NCI-H2081 treated with DMSO at 0.1 percent for 48 hours (cell line): ENCODE data around the gene CDH13.

Experiments
- DNase-seq: peaks from one replicate; lab custom pipeline; 2025; lab: John Stamatoyannopoulos, UW

Gene CDH13

DNA sequence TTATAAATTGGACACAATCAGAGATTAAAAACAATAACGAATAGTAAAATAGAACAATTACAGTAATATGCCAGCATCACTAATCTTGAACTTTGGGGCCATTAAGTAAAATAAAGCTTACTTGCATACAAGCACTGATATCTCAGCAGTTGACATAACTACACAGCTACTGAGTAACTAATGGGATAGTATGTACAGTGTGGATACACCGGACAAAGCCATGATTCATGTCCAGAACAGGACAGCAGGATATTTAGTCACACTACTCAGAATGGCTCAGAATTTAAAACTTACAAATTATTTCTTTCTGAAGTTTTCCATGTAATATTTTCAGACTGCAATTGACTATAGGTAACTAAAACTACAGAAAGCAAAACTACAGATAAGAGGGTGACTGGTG lies 427.5 kb downstream of the CDH13 start:
- no peak for DNase-seq

DNA sequence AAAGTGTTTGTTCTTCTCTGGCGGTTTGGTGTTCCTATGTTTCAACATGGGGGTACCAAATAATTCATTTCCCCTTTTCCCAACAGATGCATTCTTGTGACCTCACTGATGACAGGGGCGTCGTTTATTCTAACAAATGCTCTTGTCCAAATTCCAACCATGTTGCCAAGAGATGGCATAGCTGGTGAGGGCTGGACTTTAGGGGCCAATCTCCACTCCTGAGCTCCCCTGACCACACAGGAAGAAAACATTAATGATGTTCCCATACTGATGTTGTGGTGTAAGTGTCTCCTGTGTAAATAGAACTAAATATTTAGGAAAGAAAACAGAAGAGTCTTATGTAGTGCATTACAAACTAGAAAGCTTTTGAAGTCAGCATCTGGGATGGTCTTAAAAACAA lies 431.6 kb downstream of the CDH13 start:
- DNase-seq: no peak

DNA sequence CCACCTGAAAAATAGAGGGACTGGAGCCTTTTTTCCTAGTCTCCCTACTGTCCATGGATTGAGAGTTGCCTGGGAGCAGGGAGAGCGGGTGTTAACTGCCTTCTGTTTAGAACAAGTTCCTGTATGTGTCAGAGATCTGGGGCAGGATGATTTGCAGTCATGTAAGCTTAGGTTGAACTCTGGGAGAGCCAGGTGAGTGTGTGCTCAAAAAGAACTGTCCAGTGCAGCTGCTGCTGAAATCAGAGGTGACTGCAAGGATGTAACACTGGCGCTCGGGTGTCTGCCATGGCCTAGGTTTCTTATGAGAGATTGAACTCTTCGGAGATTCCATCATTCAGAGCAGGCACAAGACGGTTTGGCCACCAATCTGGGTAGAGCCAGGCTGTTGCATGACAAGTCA lies 432.5 kb downstream of the CDH13 start:
- no peak for DNase-seq

DNA sequence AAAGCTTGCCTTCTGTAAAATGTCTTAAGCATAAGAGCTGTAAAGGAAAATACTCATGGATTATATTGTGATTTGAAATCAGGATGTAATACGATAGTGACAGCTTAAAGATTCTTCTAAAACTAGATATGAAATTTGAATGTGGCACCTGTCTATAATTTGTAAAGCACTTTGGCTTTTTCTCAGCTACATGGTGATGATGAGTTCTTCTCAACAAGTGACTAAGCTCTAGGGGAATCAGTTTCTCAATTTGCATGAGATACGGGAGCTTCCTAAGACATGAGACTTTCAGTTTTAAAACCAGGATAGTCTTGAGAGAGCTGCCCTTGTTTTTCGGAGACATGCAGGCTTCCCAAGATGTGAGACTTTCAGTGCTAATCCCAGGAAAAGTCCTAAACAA lies 439.2 kb downstream of the CDH13 start:
- DNase-seq: no peak

DNA sequence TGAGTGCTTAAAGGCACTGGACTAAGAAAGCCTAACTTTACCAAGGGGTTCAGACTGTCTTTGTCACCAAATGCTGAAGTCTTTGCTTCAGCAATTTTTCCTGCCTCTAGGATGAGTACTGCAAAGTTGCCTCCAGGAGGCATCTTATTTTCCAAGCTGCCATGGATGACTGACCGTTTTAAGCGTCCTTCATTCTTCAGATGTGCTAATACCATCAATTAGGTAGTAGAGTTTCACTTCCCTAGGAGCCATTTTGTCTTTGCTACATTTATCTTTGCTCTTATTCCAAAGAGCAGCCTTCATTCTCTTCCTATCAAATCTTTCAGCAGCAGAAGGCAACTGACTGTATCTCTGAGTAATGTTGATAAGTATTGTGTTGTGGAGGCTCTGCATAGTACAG lies 440.1 kb downstream of the CDH13 start:
- no peak for DNase-seq

DNA sequence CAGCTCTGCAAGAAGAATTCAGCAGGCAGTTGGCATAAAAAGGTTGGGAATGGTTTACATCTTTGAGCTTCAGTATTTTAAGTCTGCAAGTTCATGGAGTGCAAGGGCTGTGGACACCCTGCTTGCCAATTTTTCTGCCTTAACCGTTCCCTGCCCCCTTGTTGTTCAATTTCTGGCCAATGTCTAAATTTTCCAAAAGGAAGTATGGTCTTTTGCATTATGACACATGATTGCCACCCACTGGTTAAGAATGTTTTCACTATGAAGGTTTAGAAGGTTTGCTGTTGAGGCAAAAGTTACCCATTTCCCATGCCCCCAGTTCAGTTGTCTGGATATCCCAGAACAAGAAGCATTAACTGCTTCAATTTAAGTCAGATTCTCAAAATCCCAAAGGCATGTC lies 441.9 kb downstream of the CDH13 start:
- no peak for DNase-seq

DNA sequence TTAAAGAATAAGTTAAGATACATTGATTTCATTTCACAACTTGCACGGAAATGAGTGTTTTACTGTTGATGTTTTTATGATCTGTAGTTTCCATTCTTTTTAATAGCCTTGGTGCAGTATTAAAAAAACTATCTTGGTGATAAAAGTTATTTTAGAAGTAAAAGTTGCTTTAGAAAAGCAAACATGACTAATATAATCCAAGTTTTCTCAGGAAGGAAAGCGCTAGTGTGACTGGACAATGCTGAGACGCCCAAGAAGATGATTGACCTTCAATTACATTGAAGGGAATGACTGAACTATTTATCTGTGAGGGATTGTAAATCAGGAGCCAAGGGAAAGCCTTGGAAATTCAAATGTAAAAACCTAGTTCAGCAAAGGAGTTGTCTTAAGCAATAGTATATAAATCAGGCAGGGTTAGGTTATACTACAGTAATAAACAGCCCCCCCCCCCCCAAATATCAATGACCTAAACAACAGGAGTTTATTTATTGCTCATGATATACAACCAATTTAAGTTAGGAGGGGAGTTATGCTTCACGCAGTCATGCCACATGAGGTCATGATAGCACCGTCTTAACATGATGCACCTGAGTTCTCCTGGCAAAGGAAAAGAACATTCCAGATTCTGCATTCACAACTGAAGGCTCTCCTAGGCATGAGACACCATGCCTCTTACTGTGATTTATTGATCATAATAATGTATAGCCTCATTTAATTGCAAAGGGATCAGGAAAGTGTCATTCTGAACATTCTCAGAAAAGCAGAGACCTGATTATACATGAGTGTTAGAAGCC lies 443.8 kb downstream of the CDH13 start:
- DNase-seq: no peak

DNA sequence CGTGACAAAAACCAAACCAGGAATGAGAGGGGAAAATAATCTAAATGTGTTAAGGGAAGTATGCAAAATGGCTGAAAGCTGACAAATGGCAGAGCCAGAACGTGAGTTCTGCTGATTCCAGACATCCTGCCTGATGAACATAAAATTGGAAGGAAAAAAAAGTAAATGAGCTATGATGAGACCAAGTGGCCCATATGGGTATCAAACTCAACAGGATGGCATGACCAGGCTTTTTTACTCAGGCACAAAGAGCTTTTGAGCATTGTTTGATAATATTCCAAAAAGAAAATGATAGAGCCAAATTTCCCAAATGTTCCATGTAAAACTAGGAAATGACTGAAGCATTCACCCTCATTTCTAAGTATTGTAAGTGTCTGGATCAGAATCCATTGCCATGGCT lies 449.2 kb downstream of the CDH13 start:
- DNase-seq: no peak

DNA sequence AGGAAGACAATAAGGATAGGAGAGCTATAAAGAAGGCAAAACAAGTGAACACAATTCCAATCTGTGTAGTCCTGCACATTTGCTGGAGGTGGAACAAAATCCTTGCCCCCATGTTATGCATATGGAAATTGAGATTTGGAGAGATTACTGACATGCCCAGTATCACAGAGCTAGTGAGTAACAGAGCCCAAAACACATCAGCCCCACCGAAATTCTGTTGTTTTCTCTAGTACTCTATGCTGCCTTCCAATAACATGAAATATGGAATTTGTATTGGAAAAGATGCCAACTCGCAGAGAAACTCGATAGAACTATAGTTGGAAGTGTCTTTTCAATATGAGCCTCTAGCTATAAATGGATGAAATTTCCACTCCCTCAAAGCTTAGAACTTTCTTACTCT lies 456.6 kb downstream of the CDH13 start:
- DNase-seq: no peak

DNA sequence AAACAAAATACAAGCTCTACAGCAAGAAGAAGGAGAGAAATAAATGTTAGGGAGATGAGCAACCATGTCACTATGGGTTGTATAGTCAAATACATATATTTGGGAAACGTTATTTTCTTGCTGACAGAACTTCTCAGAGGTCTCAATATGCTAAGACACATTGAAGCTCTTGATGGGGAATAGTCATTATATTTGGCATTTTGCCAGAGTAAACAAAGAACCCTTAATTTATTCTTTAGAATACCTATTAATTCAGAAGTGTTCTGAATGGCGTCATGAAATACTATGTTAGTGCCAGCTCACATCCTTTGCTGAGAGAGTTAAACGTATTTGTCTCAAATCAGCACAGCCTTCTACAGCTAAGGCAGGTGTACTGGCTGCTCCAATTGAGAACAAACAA lies 458.9 kb downstream of the CDH13 start:
- DNase-seq: no peak

DNA sequence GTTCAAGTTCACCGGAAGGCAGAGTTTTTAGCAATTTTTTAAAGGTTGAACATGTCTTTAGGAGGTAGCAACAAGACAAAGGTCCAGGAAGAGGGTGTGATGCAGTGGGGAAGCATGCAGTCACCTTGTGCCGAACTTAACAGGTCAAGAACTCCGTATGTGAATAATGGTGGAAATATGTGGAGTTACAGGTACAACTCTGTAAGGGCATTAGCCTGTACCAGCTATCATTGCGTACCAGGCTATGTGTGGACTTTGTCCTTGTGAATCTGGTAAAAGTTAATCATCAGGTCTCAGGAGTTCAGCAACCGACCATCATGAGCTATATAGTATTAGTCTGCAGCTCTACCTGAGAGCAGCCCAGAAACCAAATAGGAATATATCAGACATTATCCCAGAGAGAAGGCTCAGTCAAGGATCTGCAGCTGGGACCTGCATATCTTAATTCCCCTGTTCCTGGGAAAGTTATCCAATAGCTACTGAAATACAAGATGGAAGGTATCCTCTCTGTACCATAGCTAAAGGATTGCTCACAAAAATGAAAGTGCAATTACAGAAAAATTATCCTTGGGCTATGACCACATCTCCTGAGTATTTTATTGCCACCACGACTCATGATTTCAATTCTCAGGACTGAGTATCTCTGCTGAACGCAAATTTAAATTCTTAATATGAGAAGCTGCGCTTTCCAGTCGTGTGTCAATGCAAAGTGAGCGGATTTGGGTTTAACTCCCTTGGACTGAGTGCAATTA lies 469.3 kb downstream of the CDH13 start:
- DNase-seq: no peak

DNA sequence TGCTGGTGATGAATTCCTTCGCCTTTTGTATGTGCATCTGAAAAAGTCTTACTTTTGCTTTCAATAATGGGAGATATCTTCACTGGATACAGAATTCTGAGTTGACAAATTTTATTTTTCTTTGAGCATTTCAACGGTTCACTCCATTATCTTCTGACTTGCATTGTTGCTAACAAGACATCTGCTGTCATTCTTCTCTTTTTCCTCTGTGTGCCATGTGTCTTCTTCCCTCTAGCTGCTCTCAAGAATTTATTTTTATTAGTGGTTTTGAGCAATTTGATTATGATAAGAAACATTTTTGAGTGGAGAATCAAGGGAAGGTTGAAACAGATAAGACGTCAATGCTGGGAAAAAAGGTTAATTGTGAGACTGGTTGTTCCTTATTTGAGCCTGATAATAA lies 471.8 kb downstream of the CDH13 start:
- no peak for DNase-seq

DNA sequence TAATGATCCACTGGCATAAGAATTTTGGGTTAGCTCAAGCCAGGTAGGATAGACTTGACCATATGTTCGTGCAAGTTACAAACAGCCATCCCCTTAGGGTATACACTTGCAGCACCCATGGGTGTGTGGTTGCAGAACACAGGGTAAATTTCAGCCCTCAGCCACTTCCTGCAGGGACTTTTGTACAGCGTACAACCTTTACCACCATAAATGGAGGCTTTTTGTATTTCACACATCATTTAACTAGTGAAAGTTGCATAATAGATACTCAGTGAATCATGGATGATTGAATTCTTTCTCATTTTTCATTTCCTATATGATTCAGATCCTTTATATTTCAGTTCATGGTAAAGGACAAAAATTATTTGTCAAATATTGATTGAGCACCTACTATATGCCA lies 473.9 kb downstream of the CDH13 start:
- DNase-seq: no peak

DNA sequence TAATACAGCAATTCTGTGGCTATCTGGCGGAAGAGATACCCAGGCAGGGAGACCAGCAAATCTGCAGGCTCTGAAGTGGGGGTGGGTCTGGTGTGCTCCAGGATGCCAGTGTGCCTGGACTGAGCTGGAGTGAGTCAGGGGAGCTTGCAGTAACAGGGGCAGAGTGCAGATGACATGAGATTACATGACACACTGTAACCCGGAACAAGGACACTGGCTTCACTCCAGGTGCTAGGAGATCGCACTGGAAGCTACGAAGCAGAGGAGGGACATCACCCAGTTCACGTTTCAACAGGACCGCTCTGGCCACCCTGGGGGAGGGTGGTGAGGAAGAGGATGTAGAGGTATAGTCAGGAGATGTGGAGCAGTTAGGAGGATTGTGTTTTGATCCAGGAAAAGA lies 475.6 kb downstream of the CDH13 start:
- no peak for DNase-seq

DNA sequence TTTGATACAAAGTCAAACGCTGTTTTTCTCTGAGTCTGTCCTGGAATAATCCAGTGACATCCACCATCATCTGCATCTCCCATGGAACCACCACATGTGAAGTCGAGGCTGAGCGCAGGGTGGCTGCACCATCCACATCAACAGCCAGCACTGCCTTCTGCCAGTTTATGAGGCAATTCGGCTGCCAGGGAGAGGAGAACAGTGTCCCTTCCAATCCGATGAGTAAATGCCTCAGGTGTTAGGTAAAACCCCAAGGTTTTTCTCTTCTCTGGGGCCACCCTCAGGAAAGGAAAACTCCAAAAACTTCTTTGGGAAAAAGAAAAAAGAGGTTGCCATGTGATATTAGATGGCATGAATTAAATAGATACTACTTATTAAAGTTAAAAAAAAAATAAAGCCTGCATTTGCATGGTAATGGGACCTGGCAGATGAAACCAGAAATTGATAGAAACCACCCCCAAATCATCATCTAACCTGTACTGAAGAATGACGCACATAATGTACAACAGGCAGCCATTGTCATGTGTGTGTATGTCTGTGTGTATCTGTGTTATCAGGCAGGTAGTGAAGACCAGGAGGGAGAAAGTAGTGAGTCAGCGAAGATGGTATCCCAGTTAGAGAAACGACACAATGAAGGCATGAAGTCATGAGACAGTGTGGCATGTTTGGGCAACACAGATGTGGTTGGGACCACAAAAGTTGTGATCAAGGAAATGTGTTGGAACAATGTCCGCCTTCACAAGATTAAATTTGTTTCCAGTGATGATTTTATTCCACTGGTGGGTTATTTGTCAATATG lies 478.7 kb downstream of the CDH13 start:
- no peak for DNase-seq

DNA sequence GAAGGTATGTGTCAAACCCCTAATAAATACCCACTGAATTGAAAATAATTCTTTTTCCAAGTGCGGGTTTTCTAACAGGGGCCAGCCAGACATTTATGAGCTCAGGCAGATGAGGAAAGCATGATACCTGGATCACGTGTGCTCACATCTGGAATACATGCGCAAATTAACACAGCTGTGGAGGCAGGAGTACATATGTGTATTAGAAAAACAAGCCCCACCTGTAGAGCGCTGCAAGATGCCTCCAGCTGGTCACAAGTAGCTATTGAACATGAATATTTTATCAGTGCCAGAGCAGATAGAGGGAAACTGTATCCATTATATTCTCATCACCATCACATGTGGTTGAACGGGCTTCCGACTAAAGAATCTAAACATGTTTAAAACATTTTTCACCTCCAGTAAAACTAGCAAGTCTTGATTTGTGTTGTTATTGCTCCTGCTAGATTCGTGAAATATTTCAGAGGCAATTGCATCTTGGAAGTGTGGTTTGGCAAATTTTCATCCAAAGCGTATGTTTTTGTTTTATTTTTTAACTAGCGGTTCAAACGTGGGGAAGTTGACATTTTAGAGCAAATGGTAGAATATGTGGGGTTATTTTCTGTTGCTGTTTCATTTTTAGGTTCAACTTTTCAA lies 482.8 kb downstream of the CDH13 start:
- no peak for DNase-seq

DNA sequence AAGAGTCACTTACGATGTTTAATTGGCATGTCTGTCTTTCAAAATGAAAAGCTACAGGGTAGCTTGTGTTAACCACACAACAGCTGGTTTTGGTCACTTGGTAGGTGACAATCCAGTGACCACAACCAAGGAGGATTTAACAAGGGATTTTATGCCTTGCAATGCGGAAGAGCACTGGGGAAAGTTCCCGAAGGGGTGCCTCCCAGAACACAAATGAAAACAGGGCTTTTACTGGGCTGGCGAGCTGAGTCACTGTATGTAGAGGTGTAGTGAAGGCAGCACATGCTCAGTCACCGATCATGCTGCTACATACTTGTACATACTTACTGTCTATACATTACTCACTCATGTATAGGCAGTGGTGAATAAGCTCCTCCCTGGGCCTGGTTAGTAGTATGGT lies 483.5 kb downstream of the CDH13 start:
- DNase-seq: no peak

DNA sequence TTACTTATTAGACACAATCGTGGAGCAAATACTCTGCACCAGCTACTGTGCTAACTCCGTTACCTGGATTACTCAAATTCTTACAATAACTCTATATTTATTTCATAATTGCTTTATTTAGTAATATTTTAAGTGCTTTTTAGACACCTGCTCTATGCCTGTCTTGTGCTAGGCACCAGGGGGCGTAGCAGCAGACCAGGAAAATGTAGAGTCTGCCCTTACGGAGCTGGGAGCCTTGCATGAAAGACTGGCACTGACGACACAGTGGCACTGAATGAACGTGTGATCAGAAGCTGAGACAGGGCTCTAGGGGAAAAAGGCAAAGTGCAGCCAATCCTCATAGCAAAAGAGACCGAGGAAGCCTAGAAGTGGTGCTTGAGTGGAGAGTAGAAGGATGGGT lies 486.5 kb downstream of the CDH13 start:
- DNase-seq: no peak

DNA sequence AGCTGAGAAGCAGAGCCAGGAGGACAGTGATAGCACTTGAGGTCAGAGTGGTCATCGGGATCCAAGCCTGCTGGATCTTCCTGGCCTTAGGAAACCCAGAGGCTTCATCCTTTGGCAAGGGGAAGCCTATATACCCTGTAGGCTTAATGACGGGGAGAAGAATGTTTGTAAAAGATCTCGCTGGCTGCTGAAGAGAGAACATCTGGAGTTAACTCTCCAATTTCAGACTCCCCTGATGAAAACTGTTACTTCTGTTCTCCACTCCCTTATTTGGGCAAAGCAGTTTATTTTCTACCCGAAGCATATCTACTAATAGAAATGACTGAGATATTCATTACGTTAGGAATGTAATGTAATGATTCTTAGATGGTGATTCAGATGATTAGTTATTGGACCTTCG lies 487.0 kb downstream of the CDH13 start:
- DNase-seq: no peak

DNA sequence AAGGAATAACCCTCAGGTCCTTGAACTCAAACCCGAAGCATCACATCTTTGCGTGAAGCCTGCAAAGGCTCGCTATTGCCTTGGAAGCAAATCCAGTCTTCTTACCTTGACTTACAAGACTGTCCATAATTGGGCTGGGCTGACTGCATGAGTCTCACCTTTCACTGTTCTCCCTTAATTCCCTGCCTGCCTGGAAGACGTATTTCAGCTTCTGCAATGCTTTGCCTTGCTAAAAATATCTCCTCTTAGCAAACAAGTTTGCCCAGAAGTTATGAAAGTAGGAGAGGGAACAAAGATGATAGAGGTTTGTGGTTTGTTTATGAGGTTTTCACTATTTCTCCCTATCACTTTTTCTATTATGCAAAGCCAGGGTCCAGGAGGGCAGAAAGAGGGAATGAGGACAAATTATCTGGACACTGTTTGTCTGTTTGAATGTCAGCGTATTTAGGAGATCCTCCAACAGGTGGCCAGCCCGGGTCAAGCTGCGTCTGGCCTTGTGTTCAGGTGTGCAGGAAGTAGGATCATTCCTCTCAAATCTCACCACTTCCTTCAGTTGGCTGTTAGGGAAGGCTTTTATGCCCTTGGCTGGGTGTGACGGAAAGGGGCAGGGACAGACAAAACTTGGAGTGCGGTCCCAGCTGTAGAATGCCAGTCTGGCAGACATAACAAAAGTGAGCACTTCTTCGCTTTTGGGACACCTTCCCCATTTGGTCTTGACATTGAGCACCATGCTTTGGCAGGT lies 488.9 kb downstream of the CDH13 start:
- DNase-seq: no peak

DNA sequence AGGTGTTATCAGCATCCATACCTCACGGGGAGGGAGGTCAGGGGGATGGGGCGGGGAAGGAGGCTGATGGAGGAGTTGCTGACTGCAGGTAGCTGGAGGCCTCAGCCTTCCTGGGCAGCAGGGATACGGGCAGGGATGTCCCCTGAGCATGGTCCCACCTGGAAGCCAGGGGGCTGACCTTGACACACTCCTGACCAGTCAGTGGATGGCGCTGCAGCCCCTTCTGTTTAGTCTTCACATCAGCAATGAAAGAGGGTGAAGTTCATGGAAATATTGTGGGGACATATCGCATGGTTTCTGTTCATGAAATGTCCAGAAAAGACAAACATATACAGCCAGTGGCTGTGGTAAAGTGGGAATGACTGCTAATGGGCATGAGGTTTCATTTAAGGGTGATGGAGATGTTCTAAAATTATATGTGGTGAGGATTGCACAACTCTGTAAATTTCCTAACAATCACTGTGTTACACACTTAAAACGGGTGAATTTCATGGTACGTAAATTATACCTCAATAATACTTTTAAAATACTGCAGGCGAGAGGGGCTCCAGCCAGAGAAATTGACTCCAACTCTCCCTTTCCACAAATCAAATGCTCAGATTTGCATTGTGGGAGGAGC lies 489.6 kb downstream of the CDH13 start:
- no peak for DNase-seq
